ENCODE measurements around the gene RAMP1. TPM values are rescaled to one million over a fixed set of nuclear protein-coding genes. Genes with fewer than 3 reads are reported as not detected.

Gene RAMP1
- total RNA-seq, 6 experiments from 2014 or later, result 0.38 to 1.3 (median 0.48) TPM; not detected in 1

GRCh38 chr2:237951878-237952277 is 92.5 kb downstream of the RAMP1 start:
- H3K27me3 Mint-ChIP-seq (ENCODE audit: insufficient read depth), result peaks cover 29% of the 10 kb centered on the region
- no peaks in the 10 kb centered on the region; the same call in 1 of the 2 replicates for H3K36me3 Mint-ChIP-seq (ENCODE audit: low read depth)
- no peak overlapping the region for H3K27ac Mint-ChIP-seq
- no peaks in the 10 kb centered on the region for H3K4me1 Mint-ChIP-seq (ENCODE audit: low read depth)
- peaks cover 6% of the 10 kb centered on the region for H3K9me3 Mint-ChIP-seq
- no peak for TF ChIP-seq CTCF (IDR thresholded peaks at IDR 0.05)
- H3K4me3 Mint-ChIP-seq, result no peak overlapping the region
- DNase-seq, result no peak

GRCh38 chr2:237952851-237953250 is 93.4 kb downstream of the RAMP1 start:
- TF ChIP-seq CTCF (IDR thresholded peaks at IDR 0.05), result no peak
- Mint-ChIP-seq H3K9me3 (no peaks in the 10 kb centered on the region), H3K27ac (no peak overlapping the region), H3K27me3 (ENCODE audit: insufficient read depth) (peaks cover 24% of the 10 kb centered on the region), H3K36me3 (ENCODE audit: low read depth) (no peaks in the 10 kb centered on the region), H3K4me1 (ENCODE audit: low read depth) (no peaks in the 10 kb centered on the region), H3K4me3 (no peak overlapping the region)
- DNase-seq, result no peak

- H3K4me1 Mint-ChIP-seq (ENCODE audit: low read depth), result no peaks in the 10 kb centered on the region
- no peak overlapping the region for H3K27ac Mint-ChIP-seq
- DNase-seq, result no peak
- no peak overlapping the region for H3K4me3 Mint-ChIP-seq
- H3K9me3 Mint-ChIP-seq, result peaks cover 1% of the 10 kb centered on the region; the same call in 1 of the 2 replicates
- H3K27me3 Mint-ChIP-seq (ENCODE audit: insufficient read depth), result peaks cover 24% of the 10 kb centered on the region
- H3K36me3 Mint-ChIP-seq (ENCODE audit: low read depth), result no peaks in the 10 kb centered on the region
- no peak for TF ChIP-seq CTCF (IDR thresholded peaks at IDR 0.05)
These were observed 96.4 kb downstream of the RAMP1 start for GRCh38 chr2:237955640-237956401.

DNA sequence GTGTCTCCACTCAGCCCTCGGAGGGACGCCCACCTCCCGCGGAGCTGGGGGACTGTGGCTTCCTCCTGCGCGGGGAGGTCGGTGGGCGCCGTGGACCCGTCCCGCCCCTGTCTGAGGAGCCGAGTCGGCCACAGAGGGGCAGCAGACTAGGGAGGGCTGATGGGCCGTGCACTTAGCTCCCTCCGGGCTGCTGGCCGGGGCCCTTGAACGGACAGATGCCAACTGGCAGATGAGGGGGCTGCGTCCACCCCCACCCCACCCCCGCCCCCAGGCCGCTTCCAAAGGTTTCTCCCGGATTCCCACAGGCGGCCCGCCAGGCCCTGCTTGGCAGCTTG is 96.9 kb downstream of the RAMP1 start:
- peaks cover 24% of the 10 kb centered on the region for H3K27me3 Mint-ChIP-seq (ENCODE audit: insufficient read depth)
- H3K36me3 Mint-ChIP-seq (ENCODE audit: low read depth), result no peaks in the 10 kb centered on the region
- no peak overlapping the region for H3K27ac Mint-ChIP-seq
- TF ChIP-seq CTCF (IDR thresholded peaks at IDR 0.05), result no peak; the same call in 1 of the 2 replicates
- no peaks in the 10 kb centered on the region for H3K4me1 Mint-ChIP-seq (ENCODE audit: low read depth)
- peaks cover 7% of the 10 kb centered on the region; the same call in 1 of the 2 replicates for H3K9me3 Mint-ChIP-seq
- DNase-seq, result no peak
- H3K4me3 Mint-ChIP-seq, result no peak overlapping the region

- no peak for TF ChIP-seq CTCF (IDR thresholded peaks at IDR 0.05)
- peaks cover 8% of the 10 kb centered on the region for H3K27me3 Mint-ChIP-seq (ENCODE audit: insufficient read depth)
- H3K9me3 Mint-ChIP-seq, result peaks cover 27% of the 10 kb centered on the region
- peaks cover 8% of the 10 kb centered on the region for H3K36me3 Mint-ChIP-seq (ENCODE audit: low read depth)
- H3K4me3 Mint-ChIP-seq, result no peak overlapping the region
- DNase-seq, result no peak
- no peak overlapping the region for H3K27ac Mint-ChIP-seq
- H3K4me1 Mint-ChIP-seq (ENCODE audit: low read depth), result peaks cover 16% of the 10 kb centered on the region
These were observed 102.2 kb downstream of the RAMP1 start for GRCh38 chr2:237961637-237962036.

Other genes starting within 250 kb of the RAMP1 start
- gene LRRFIP1, start 232.0 kb upstream of the RAMP1 start, total RNA-seq (2021; fragmentation: NEBNext Ultra II Directional; extraction: Animal tissue kit (Norgen Biotek cat#: 25700)), result 100 to 1,000 TPM in 4 of 6 experiments, 10 to 100 TPM in 2; 90.6 to 107 (median 102) TPM
- gene RBM44, start 60.8 kb upstream of the RAMP1 start, total RNA-seq (2021; fragmentation: NEBNext Ultra II Directional; extraction: Animal tissue kit (Norgen Biotek cat#: 25700)), result under 1 TPM in 5 of 6 experiments, not detected in 1; 0.07 to 0.10 (median 0.09) TPM
- gene UBE2F, start 107.4 kb downstream of the RAMP1 start, total RNA-seq (2021; fragmentation: NEBNext Ultra II Directional; extraction: Animal tissue kit (Norgen Biotek cat#: 25700)), result 10 to 100 TPM; 48.7 to 54.1 (median 51.5) TPM
- gene SCLY, start 201.4 kb downstream of the RAMP1 start, total RNA-seq (2021; fragmentation: NEBNext Ultra II Directional; extraction: Animal tissue kit (Norgen Biotek cat#: 25700)), result 10 to 100 TPM; 11.3 to 16.4 (median 12.3) TPM
- gene ESPNL, start 240.7 kb downstream of the RAMP1 start, total RNA-seq (2021; fragmentation: NEBNext Ultra II Directional; extraction: Animal tissue kit (Norgen Biotek cat#: 25700)), result 1 to 10 TPM; 1.0 to 3.0 (median 2.6) TPM

Measured in HFFc6 (cell line).